ENCODE data around the gene GCNA. TPM values are rescaled to one million over a fixed set of nuclear protein-coding genes. Genes with fewer than 3 reads are reported as not detected.
"Not testable (repeated sequence)": the region's sequence is repeated elsewhere in the genome, so short reads cannot be mapped to it uniquely, and the experiment has no call there.

The GCNA gene
- polyA plus RNA-seq, 1 experiment = 1.2 TPM

GRCh38 chrX:71586929-71587328 lies 8.7 kb downstream of the GCNA start:
- POLR2A ChIA-PET = no interaction called here
- CTCF ChIA-PET = interaction anchor here (0.6 kb wide), 1 partner anchor 13 kb away, joined by 4 read pairs; no protein-coding TSS in a partner anchor
- TF ChIP-seq, protein P1, sequence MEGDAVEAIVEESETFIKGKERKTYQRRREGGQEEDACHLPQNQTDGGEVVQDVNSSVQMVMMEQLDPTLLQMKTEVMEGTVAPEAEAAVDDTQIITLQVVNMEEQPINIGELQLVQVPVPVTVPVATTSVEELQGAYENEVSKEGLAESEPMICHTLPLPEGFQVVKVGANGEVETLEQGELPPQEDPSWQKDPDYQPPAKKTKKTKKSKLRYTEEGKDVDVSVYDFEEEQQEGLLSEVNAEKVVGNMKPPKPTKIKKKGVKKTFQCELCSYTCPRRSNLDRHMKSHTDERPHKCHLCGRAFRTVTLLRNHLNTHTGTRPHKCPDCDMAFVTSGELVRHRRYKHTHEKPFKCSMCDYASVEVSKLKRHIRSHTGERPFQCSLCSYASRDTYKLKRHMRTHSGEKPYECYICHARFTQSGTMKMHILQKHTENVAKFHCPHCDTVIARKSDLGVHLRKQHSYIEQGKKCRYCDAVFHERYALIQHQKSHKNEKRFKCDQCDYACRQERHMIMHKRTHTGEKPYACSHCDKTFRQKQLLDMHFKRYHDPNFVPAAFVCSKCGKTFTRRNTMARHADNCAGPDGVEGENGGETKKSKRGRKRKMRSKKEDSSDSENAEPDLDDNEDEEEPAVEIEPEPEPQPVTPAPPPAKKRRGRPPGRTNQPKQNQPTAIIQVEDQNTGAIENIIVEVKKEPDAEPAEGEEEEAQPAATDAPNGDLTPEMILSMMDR (IDR thresholded peaks at IDR 0.05; ENCODE audit: low read depth, low read length) = no peak

DNA sequence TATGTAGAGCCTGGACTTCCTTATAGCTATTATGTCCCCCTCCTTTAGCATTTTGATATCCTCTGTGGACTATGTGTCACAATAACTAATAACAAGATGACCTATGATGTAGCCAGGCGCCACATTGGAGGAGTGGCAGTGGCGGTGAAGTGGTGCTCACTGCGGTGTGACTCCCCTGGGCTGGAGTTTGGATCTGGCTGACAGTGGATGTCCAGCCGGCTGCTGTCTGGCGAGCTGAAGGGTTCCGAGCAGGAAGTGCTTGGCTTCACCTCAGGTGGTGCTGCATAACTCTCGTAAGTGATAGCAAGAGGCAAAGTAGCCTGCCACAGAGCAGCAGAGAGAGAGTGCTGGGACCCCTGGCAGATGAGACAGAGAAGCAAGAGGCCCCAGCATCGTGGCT lies 15.0 kb downstream of the GCNA start:
- CTCF ChIA-PET = not testable (repeated sequence)

More at GRCh38 chrX:71586929-71587328, 8.7 kb downstream of the GCNA start:
- H3K27ac ChIP-seq (ENCODE audit: low read depth, low read length) = no peak overlapping the region
- H3K4me3 ChIP-seq (ENCODE audit: low read depth, low read length) = no peak overlapping the region
- DNase-seq (ENCODE audit: low read depth, low spot score) = no peak
- H3K9me3 ChIP-seq (ENCODE audit: control insufficient read depth, insufficient read depth, low read length) = no peaks in the 10 kb centered on the region
- no peaks in the 10 kb centered on the region for H3K27me3 ChIP-seq (ENCODE audit: control insufficient read depth, insufficient read depth, low read length)

GRCh38 chrX:71599965-71600364 lies 21.7 kb downstream of the GCNA start:
- no peak overlapping the region for H3K27ac ChIP-seq (ENCODE audit: low read depth, low read length)
- no peaks in the 10 kb centered on the region for H3K27me3 ChIP-seq (ENCODE audit: control insufficient read depth, insufficient read depth, low read length)
- CTCF ChIA-PET = interaction anchor here (0.7 kb wide), 1 partner anchor 13 kb away, joined by 4 read pairs; no protein-coding TSS in a partner anchor

More for the DNA sequence above, 15.0 kb downstream of the GCNA start:
- H3K27ac ChIP-seq (ENCODE audit: low read depth, low read length); H3K27me3 ChIP-seq (ENCODE audit: control insufficient read depth, insufficient read depth, low read length); H3K4me3 ChIP-seq (ENCODE audit: low read depth, low read length); POLR2A ChIA-PET; DNase-seq (ENCODE audit: low read depth, low spot score); H3K9me3 ChIP-seq (ENCODE audit: control insufficient read depth, insufficient read depth, low read length): not testable (repeated sequence)

DNA sequence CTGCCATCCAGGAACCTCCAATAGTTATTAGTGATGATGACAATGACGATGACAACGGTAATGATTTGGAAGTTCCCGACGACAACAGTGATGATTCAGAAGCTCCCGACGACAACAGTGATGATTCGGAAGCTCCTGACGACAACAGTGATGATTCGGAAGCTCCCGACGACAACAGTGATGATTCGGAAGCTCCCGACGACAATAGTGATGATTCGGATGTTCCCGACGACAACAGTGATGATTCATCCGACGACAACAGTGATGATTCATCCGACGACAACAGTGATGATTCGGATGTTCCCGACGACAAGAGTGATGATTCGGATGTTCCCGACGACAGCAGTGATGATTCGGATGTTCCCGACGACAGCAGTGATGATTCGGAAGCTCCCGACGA lies 25.4 kb downstream of the GCNA start:
- no peak for DNase-seq (ENCODE audit: low read depth, low spot score)
- TF ChIP-seq, protein P1 (IDR thresholded peaks at IDR 0.05; ENCODE audit: low read depth, low read length) = no peak

More at GRCh38 chrX:71599965-71600364, 21.7 kb downstream of the GCNA start:
- POLR2A ChIA-PET = no interaction called here
- no peak for DNase-seq (ENCODE audit: low read depth, low spot score)
- TF ChIP-seq, protein P1 (IDR thresholded peaks at IDR 0.05; ENCODE audit: low read depth, low read length) = no peak
- Histone ChIP-seq H3K4me3 (ENCODE audit: low read depth, low read length) (no peak overlapping the region), H3K9me3 (ENCODE audit: control insufficient read depth, insufficient read depth, low read length) (no peaks in the 10 kb centered on the region; the same call in 1 of the 2 replicates)

GRCh38 chrX:71604141-71604540 lies 25.9 kb downstream of the GCNA start:
- TF ChIP-seq, protein P1 (IDR thresholded peaks at IDR 0.05; ENCODE audit: low read depth, low read length) = no peak
- H3K27ac ChIP-seq (ENCODE audit: low read depth, low read length) = no peak overlapping the region
- POLR2A ChIA-PET = no interaction called here
- no peak overlapping the region for H3K4me3 ChIP-seq (ENCODE audit: low read depth, low read length)
- DNase-seq (ENCODE audit: low read depth, low spot score) = no peak
- CTCF ChIA-PET = no interaction called here
- H3K27me3 ChIP-seq (ENCODE audit: control insufficient read depth, insufficient read depth, low read length) = no peaks in the 10 kb centered on the region
- no peaks in the 10 kb centered on the region; the same call in 1 of the 2 replicates for H3K9me3 ChIP-seq (ENCODE audit: control insufficient read depth, insufficient read depth, low read length)

More for the DNA sequence above, 25.4 kb downstream of the GCNA start:
- Histone ChIP-seq H3K4me3 (ENCODE audit: low read depth, low read length) (no peak overlapping the region), H3K27ac (ENCODE audit: low read depth, low read length) (no peak overlapping the region), H3K27me3 (ENCODE audit: control insufficient read depth, insufficient read depth, low read length) (no peaks in the 10 kb centered on the region), H3K9me3 (ENCODE audit: control insufficient read depth, insufficient read depth, low read length) (no peaks in the 10 kb centered on the region; the same call in 1 of the 2 replicates)
- POLR2A ChIA-PET = no interaction called here
- CTCF ChIA-PET = no interaction called here
